Lower leg skin (tissue), 4 donors: ENCODE data around the gene UBTF. TPM values are rescaled to one million over a fixed set of nuclear protein-coding genes. Genes with fewer than 3 reads are reported as not detected.

Source experiments
- DNase-seq, 2 donors: peaks; one replicate each; pipeline ENCODE4 v3.0.0-alpha.2; 2019; ENCODE audit warnings: low spot score in 2 of 2
- H3K4me3 ChIP-seq: fragments of 200-600 bp; sonication (generic); 2 replicates; pipeline ENCODE4 v1.5.1; 2017; ENCODE audit warnings: mild to moderate bottlenecking, low read depth; ENCODE audit not compliant: poor library complexity, severe bottlenecking
- POLR2A ChIP-seq, 2 donors: fragments of 450-650 bp; IDR thresholded peaks; one replicate each; pipeline ENCODE4 v1.6.1; 2016 to 2017; ENCODE audit warnings: antibody characterized with exemption in 2 of 2, mild to moderate bottlenecking in 1 of 2, moderate library complexity in 1 of 2
- WGBS, 2 donors: methylation state at CpG; one replicate each; pipeline ENCODE4 v1.1.5; 2018; 5-methylcytosine and 5-hydroxymethylcytosine counted together
- intact Hi-C: fragments of 100-400 bp; cut with DNase I; formaldehyde crosslinking; loops from one replicate; pipeline ENCODE4 v1.15.0; 2023; ENCODE audit warnings: low total_unique reads
- total RNA-seq, 4 donors: library from RNA; depleted of rRNA; stranded (reverse); fragments of >200 nt; gene quantifications; one replicate each; pipeline ENCODE4 v1.1.0, GENCODE V29; 2016
- TF ChIP-seq, protein P1 (sequence below), 3 donors: fragments of 450-650 bp; IDR thresholded peaks; one replicate each; pipeline ENCODE4 v1.5.1; 2016; ENCODE audit warnings: antibody characterized with exemption in 3 of 3, mild to moderate bottlenecking in 3 of 3, moderate library complexity in 2 of 3

The UBTF gene, protein sequence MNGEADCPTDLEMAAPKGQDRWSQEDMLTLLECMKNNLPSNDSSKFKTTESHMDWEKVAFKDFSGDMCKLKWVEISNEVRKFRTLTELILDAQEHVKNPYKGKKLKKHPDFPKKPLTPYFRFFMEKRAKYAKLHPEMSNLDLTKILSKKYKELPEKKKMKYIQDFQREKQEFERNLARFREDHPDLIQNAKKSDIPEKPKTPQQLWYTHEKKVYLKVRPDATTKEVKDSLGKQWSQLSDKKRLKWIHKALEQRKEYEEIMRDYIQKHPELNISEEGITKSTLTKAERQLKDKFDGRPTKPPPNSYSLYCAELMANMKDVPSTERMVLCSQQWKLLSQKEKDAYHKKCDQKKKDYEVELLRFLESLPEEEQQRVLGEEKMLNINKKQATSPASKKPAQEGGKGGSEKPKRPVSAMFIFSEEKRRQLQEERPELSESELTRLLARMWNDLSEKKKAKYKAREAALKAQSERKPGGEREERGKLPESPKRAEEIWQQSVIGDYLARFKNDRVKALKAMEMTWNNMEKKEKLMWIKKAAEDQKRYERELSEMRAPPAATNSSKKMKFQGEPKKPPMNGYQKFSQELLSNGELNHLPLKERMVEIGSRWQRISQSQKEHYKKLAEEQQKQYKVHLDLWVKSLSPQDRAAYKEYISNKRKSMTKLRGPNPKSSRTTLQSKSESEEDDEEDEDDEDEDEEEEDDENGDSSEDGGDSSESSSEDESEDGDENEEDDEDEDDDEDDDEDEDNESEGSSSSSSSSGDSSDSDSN
- 10 to 100 TPM; 62.4 to 70.8 (median 65.7) TPM for total RNA-seq

DNA sequence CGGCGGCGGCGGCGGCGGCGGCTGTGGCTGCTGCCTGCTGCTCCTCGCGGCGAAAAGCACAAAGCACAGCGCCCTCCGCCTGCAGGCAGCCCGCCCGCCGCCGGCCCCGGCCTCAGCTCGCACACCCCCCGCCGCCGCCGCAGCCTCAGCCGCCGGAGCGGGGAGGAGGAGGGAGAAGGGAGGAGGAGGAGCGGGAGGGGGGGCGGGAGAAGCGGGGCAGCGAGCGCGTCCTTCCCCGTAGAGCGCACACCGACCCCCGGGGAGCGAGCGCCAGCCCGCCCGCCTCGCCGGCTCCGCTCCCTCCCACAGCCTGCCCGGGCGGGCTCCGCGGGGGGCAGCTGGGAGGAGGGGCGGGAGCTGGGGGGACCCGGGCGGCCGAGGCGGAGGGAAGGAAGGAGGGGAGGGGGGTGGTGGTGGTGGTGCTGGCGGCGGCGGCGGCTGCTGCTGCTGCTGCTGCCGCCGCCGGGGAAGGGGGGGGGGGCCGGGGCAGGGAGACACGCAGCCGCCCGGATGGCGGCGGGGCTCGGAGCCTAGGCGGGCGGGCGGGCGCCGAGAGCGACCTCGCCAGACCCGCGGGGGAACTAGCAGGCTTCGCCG, at the start of gene UBTF:
TSS of gene UBTF (minus strand) at position 60 of the 597 bp plus-strand sequence. CDS start 1,446 bp downstream, outside the sequence.
- TF ChIP-seq, protein P1, sequence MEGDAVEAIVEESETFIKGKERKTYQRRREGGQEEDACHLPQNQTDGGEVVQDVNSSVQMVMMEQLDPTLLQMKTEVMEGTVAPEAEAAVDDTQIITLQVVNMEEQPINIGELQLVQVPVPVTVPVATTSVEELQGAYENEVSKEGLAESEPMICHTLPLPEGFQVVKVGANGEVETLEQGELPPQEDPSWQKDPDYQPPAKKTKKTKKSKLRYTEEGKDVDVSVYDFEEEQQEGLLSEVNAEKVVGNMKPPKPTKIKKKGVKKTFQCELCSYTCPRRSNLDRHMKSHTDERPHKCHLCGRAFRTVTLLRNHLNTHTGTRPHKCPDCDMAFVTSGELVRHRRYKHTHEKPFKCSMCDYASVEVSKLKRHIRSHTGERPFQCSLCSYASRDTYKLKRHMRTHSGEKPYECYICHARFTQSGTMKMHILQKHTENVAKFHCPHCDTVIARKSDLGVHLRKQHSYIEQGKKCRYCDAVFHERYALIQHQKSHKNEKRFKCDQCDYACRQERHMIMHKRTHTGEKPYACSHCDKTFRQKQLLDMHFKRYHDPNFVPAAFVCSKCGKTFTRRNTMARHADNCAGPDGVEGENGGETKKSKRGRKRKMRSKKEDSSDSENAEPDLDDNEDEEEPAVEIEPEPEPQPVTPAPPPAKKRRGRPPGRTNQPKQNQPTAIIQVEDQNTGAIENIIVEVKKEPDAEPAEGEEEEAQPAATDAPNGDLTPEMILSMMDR (IDR thresholded peaks at IDR 0.05) = no peak
- TF ChIP-seq POLR2A (IDR thresholded peaks at IDR 0.05) = no peak
- DNase-seq = peak in 1 of 2 donors; percentile 92
- intact Hi-C loops = loop anchor here (1.0 to 5.0 kb wide), 2 partner anchors 103 to 143 kb away; partner anchors contain the start of gene SLC25A39
- 0% methylated on average over 1 to 5 of the region's 76 CpGs for WGBS, 2 donors
- H3K4me3 ChIP-seq = peak within 1 kb of the TSS; percentile 92

DNA sequence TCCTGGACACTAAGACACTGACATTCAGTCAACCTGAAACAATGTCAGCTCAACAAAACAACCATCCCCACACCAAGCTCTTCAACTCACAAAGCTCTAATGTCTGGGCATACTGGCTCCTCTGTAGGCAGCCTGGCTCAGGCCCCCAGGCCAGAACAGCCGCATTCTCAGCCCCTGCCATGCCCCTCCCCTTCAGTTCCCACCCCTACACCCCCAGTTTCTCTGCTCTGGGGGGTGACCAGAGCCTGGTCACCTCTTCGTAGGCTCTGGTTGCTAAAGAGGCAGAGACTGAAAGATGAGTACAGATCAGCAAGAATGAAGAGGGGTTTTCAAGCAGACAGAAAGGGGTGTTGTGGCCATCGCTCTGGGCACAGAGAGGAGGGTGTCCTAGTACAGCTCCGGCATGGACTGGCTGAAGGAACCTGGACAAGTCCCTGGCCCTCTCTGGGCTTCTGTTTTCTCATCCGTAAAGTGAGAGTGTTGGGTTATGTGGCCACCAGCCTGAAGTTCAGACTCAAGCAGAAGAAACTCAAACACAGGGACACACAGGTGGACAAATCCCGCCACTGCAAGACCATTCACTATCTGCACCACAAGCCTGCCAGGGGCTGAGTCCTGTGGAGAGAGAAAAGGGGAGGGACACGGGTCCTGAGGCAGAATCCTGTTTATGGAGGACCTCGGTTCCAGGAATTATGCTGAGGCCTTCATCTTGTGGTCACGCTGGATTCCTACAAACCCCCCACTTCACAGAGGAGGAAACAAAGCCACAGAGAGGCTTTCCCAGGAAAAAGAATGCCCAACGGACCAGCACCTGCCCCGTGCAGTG, 49.4 kb upstream of the UBTF start:
- TF ChIP-seq, protein P1 (IDR thresholded peaks at IDR 0.05) = no peak
- no peak overlapping the region for H3K4me3 ChIP-seq
- intact Hi-C loops = no loop called here
- 75 to 81% methylated on average over 11 of the region's 11 CpGs for WGBS, 2 donors
- no peak for DNase-seq

DNA sequence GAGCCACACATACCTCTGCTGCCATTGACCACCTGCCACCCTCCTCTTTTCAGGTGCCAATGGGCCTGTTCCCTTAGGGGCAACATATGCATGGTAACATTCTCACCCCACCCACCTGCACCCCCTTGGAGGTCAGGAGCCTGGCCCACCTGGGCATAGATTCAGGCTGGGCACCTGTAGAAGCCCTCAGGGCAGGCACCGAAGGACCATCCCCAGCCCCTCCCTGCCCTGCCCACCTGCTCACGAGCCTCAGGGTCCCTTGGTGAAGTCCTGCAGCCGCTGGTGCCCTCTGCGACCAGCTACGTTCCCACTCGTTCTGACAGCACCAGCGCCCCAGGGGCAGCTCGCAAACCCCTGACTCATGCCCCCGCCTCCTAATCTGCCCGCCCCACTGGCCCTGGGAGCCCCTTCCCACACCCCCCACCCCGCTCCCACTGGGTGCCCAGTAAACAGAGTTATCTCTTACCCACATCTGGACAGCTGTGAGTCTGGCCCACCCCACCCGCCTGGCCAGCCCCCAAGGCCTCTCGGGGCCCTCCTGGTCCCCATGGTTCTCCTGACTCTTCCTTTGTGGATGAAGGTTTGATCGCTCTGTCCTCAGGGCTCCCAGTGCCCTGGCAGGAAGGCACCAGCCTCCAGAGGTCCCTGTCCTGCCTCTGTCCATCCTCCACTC, 48.5 kb upstream of the UBTF start, which contains the start of gene SLC4A1:
TSS of gene SLC4A1 (minus strand) at position 318 of the 673 bp plus-strand sequence. CDS start 5,269 bp downstream, outside the sequence.
- no peak for TF ChIP-seq POLR2A (IDR thresholded peaks at IDR 0.05)
- TF ChIP-seq, protein P1 (IDR thresholded peaks at IDR 0.05) = no peak
- WGBS, 2 donors = 64 to 78% methylated on average over 14 of the region's 14 CpGs
- H3K4me3 ChIP-seq = no peak within 1 kb of the TSS
- DNase-seq = no peak
- intact Hi-C loops = no loop called here

DNA sequence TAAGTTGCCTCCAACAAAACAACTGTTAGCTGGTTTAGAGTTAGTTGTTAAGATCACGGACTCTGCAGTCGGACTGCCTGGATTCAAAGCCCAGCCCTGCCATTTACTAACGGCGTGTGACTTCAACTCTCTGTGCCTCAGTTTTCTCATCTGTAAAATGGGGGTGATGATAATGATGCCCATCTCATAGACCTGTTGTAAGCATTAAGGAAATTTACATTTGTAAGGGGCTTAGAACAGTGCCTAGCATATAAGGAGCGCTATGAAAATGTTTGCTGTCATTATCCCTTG, 47.6 kb upstream of the UBTF start:
- TF ChIP-seq, protein P1 (IDR thresholded peaks at IDR 0.05) = no peak
- no peak for TF ChIP-seq POLR2A (IDR thresholded peaks at IDR 0.05)
- intact Hi-C loops = no loop called here
- WGBS, 2 donors = 94 to 96% methylated on average over 5 of the region's 5 CpGs
- no peak for DNase-seq
- no peak overlapping the region for H3K4me3 ChIP-seq
